Heart left ventricle (tissue), 13 donors: ENCODE results near the gene NEURL4.

Source experiments
- CTCF ChIP-seq, 12 donors: fragments of 200-600 bp; sonication (generic) in 4 of 12; IDR thresholded peaks; one replicate each; pipeline versions ENCODE4 v1.5.0 to v1.8.0; 2018 to 2022; ENCODE audit warnings: antibody characterized with exemption in 12 of 12, mild to moderate bottlenecking in 5 of 12
- POLR2A ChIP-seq, 2 donors: fragments of 450-650 bp; IDR thresholded peaks; one replicate each; pipeline ENCODE4 v1.6.1; 2017; ENCODE audit warnings: antibody characterized with exemption in 2 of 2, mild to moderate bottlenecking in 2 of 2, moderate library complexity in 2 of 2
- donor health status: ischemic (EF 13 %, LVEDD 7.1; RV severe dilation, severe dysfunction).
- donor health status: DM: no; HTN: yes; CAD: no.
- donor health status: DM: no; HTN: no; CAD: no.
- donor health status: ischemic (EF 25% LVEDD 6.9; RV normal size, moderate dysfunction).
- donor health status: ischemic (EF 25% LVEDD 5.7; RV mildly dilated, moderate dysfunction).
- donor health status: ischemic (EF 35%, LVEDD 5.7; RV mildly dilated, moderate dysfunction).
- donor health status: nonischemic (EF 11% LVEDD 7.7; RV severe dilation, severe dysfunction).
- donor health status: DM: yes; HTN: yes; CAD: no.
- donor health status: PGD.
- donor health status: ischemic (EF 29% LVEDD 5.4; RV normal size, mild dysfunction).
- donor health status: nonischemic (EF 23%, LVEDD 6.1; RV moderate dilation, normal function).

- TF ChIP-seq POLR2A (IDR thresholded peaks at IDR 0.05), result no peak
- no peak for TF ChIP-seq CTCF (IDR thresholded peaks at IDR 0.05)
These were observed 25.9 kb upstream of the NEURL4 start, which contains the start of gene TMEM95 for GRCh38 chr17:7355053-7355452.
